ENCODE data around the gene IFT25. TPM values are rescaled to one million over a fixed set of nuclear protein-coding genes. Genes with fewer than 3 reads are reported as not detected.

Gene IFT25
- total and polyA plus RNA-seq, 2 of the 13 experiments (the other 11 are each of a cell fraction or from before 2014, with no cell fraction given), result 19.7 to 48.0 TPM

GRCh38 chr1:53889304-53890298 lies 55.9 kb downstream of the IFT25 start, which contains the start of gene YIPF1 (continued):
- TF ChIP-seq ZNF180 (CRISPR knock-in tag; IDR thresholded peaks at IDR 0.05; ENCODE audit: borderline replicate concordance, low read depth), result no peak
- TF ChIP-seq ZNF430 (CRISPR knock-in tag; IDR thresholded peaks at IDR 0.05), result no peak
- TF ChIP-seq DMAP1 (CRISPR knock-in tag; IDR thresholded peaks at IDR 0.05), result no peak
- no peak for TF ChIP-seq ZNF30 (CRISPR knock-in tag; IDR thresholded peaks at IDR 0.05)
- no peak for TF ChIP-seq ZNF17 (CRISPR knock-in tag; IDR thresholded peaks at IDR 0.05)
- TF ChIP-seq RAD51 (IDR thresholded peaks at IDR 0.05; ENCODE audit: borderline replicate concordance), result no peak
- no peak for TF ChIP-seq YY1 (IDR thresholded peaks at IDR 0.05; ENCODE audit: insufficient read depth, insufficient replicate concordance, low read depth, low read length)
- TF ChIP-seq GLI4 (CRISPR knock-in tag; IDR thresholded peaks at IDR 0.05; ENCODE audit: borderline replicate concordance), result no peak
- no peak for TF ChIP-seq SKIL (CRISPR knock-in tag; IDR thresholded peaks at IDR 0.05; ENCODE audit: borderline replicate concordance)
- no peak for TF ChIP-seq UBTF (CRISPR knock-in tag; IDR thresholded peaks at IDR 0.05)
- no peak for TF ChIP-seq CSRNP2 (CRISPR knock-in tag; conservative IDR thresholded peaks at IDR 0.05; ENCODE audit: low read depth)
- peak; percentile 50; the same call in 1 of the 2 replicates for TF ChIP-seq TAF1 (CRISPR knock-in tag; IDR thresholded peaks at IDR 0.05)
- no peak for TF ChIP-seq ZNF597 (CRISPR knock-in tag; IDR thresholded peaks at IDR 0.05)
- TF ChIP-seq SIX1 (CRISPR knock-in tag; IDR thresholded peaks at IDR 0.05; ENCODE audit: borderline replicate concordance), result no peak
- TF ChIP-seq ZNF468 (CRISPR knock-in tag; IDR thresholded peaks at IDR 0.05), result no peak
- TF ChIP-seq ATF7-NPFF (CRISPR knock-in tag; IDR thresholded peaks at IDR 0.05; ENCODE audit: low read depth), result 0 out of 2 replicates have a peak, but pooled peaks have one; percentile 40
- no peak for TF ChIP-seq JUND (CRISPR knock-in tag; IDR thresholded peaks at IDR 0.05)
- TF ChIP-seq ZNF749 (CRISPR knock-in tag; IDR thresholded peaks at IDR 0.05; ENCODE audit: borderline replicate concordance), result no peak
- no peak for TF ChIP-seq TCF12 (IDR thresholded peaks at IDR 0.05)
- TF ChIP-seq TCF12 (CRISPR knock-in tag; IDR thresholded peaks at IDR 0.05), result no peak

All from HepG2 (cell line).